ENCODE results near the gene WDR86.

WDR86 gene

GRCh38 chr7:151402029-151402835 is 7.6 kb downstream of the WDR86 start:
- Histone ChIP-seq H3K27me3 (ENCODE audit: low read depth, low read length) (no peaks in the 10 kb centered on the region), H3K36me3 (ENCODE audit: control insufficient read depth in 1 of 2, insufficient read depth in 2 of 2, low read length in 2 of 2) (no peaks in the 10 kb centered on the region), H3K4me3 (ENCODE audit: low read depth in 1 of 2, low read length in 2 of 2) (no peak overlapping the region), H3K27ac (ENCODE audit: low read length) (no peak overlapping the region), H3K4me1 (ENCODE audit: control insufficient read depth in 1 of 2, insufficient read depth in 2 of 2, low read length in 2 of 2) (no peaks in the 10 kb centered on the region), H3K9me3 (ENCODE audit: control insufficient read depth in 1 of 2, low read length in 2 of 2) (no peaks in the 10 kb centered on the region)

- H3K9me3 ChIP-seq (ENCODE audit: control insufficient read depth in 1 of 2, low read length in 2 of 2), result no peaks in the 10 kb centered on the region
- no peaks in the 10 kb centered on the region for H3K36me3 ChIP-seq (ENCODE audit: control insufficient read depth in 1 of 2, insufficient read depth in 2 of 2, low read length in 2 of 2)
- H3K4me1 ChIP-seq (ENCODE audit: control insufficient read depth in 1 of 2, insufficient read depth in 2 of 2, low read length in 2 of 2), result no peaks in the 10 kb centered on the region
- no peak overlapping the region for H3K27ac ChIP-seq (ENCODE audit: low read length)
- H3K27me3 ChIP-seq (ENCODE audit: low read depth, low read length), result no peaks in the 10 kb centered on the region
- H3K4me3 ChIP-seq (ENCODE audit: low read depth in 1 of 2, low read length in 2 of 2), result no peak overlapping the region
Measured at GRCh38 chr7:151400626-151401315, 9.1 kb downstream of the WDR86 start.

GRCh38 chr7:151399906-151400305 is 9.9 kb downstream of the WDR86 start:
- H3K27ac ChIP-seq (ENCODE audit: low read length), result no peak overlapping the region
- H3K4me1 ChIP-seq (ENCODE audit: control insufficient read depth in 1 of 2, insufficient read depth in 2 of 2, low read length in 2 of 2), result no peaks in the 10 kb centered on the region
- no peaks in the 10 kb centered on the region for H3K36me3 ChIP-seq (ENCODE audit: control insufficient read depth in 1 of 2, insufficient read depth in 2 of 2, low read length in 2 of 2)
- H3K9me3 ChIP-seq (ENCODE audit: control insufficient read depth in 1 of 2, low read length in 2 of 2), result no peaks in the 10 kb centered on the region
- H3K27me3 ChIP-seq (ENCODE audit: low read depth, low read length), result no peaks in the 10 kb centered on the region
- no peak overlapping the region for H3K4me3 ChIP-seq (ENCODE audit: low read depth in 1 of 2, low read length in 2 of 2)

- H3K4me3 ChIP-seq (ENCODE audit: low read depth in 1 of 2, low read length in 2 of 2), result no peak overlapping the region
- no peak overlapping the region for H3K27ac ChIP-seq (ENCODE audit: low read length)
- no peaks in the 10 kb centered on the region for H3K4me1 ChIP-seq (ENCODE audit: control insufficient read depth in 1 of 2, insufficient read depth in 2 of 2, low read length in 2 of 2)
- H3K27me3 ChIP-seq (ENCODE audit: low read depth, low read length), result no peaks in the 10 kb centered on the region
- H3K9me3 ChIP-seq (ENCODE audit: control insufficient read depth in 1 of 2, low read length in 2 of 2), result no peaks in the 10 kb centered on the region
- no peaks in the 10 kb centered on the region for H3K36me3 ChIP-seq (ENCODE audit: control insufficient read depth in 1 of 2, insufficient read depth in 2 of 2, low read length in 2 of 2)
Measured at GRCh38 chr7:151399305-151399601, 10.6 kb downstream of the WDR86 start.

- H3K36me3 ChIP-seq (ENCODE audit: control insufficient read depth in 1 of 2, insufficient read depth in 2 of 2, low read length in 2 of 2), result no peaks in the 10 kb centered on the region
- H3K4me3 ChIP-seq (ENCODE audit: low read depth in 1 of 2, low read length in 2 of 2), result no peak overlapping the region
- H3K27me3 ChIP-seq (ENCODE audit: low read depth, low read length), result no peaks in the 10 kb centered on the region
- no peaks in the 10 kb centered on the region for H3K9me3 ChIP-seq (ENCODE audit: control insufficient read depth in 1 of 2, low read length in 2 of 2)
- no peaks in the 10 kb centered on the region for H3K4me1 ChIP-seq (ENCODE audit: control insufficient read depth in 1 of 2, insufficient read depth in 2 of 2, low read length in 2 of 2)
- H3K27ac ChIP-seq (ENCODE audit: low read length), result no peak overlapping the region
Measured at GRCh38 chr7:151398446-151399304, 11.2 kb downstream of the WDR86 start.

- H3K36me3 ChIP-seq (ENCODE audit: control insufficient read depth in 1 of 2, insufficient read depth in 2 of 2, low read length in 2 of 2), result no peaks in the 10 kb centered on the region
- no peaks in the 10 kb centered on the region for H3K9me3 ChIP-seq (ENCODE audit: control insufficient read depth in 1 of 2, low read length in 2 of 2)
- H3K27me3 ChIP-seq (ENCODE audit: low read depth, low read length), result no peaks in the 10 kb centered on the region
- no peak overlapping the region for H3K4me3 ChIP-seq (ENCODE audit: low read depth in 1 of 2, low read length in 2 of 2)
- H3K4me1 ChIP-seq (ENCODE audit: control insufficient read depth in 1 of 2, insufficient read depth in 2 of 2, low read length in 2 of 2), result no peaks in the 10 kb centered on the region
- H3K27ac ChIP-seq (ENCODE audit: low read length), result no peak overlapping the region
Measured at GRCh38 chr7:151397026-151397425, 12.8 kb downstream of the WDR86 start.

GRCh38 chr7:151396328-151396970 is 13.4 kb downstream of the WDR86 start:
- no peaks in the 10 kb centered on the region for H3K4me1 ChIP-seq (ENCODE audit: control insufficient read depth in 1 of 2, insufficient read depth in 2 of 2, low read length in 2 of 2)
- no peaks in the 10 kb centered on the region for H3K9me3 ChIP-seq (ENCODE audit: control insufficient read depth in 1 of 2, low read length in 2 of 2)
- no peaks in the 10 kb centered on the region for H3K27me3 ChIP-seq (ENCODE audit: low read depth, low read length)
- H3K4me3 ChIP-seq (ENCODE audit: low read depth in 1 of 2, low read length in 2 of 2), result no peak overlapping the region
- H3K36me3 ChIP-seq (ENCODE audit: control insufficient read depth in 1 of 2, insufficient read depth in 2 of 2, low read length in 2 of 2), result no peaks in the 10 kb centered on the region
- no peak overlapping the region for H3K27ac ChIP-seq (ENCODE audit: low read length)

GRCh38 chr7:151395036-151395367 is 14.8 kb downstream of the WDR86 start:
- Histone ChIP-seq H3K4me3 (ENCODE audit: low read depth in 1 of 2, low read length in 2 of 2) (no peak overlapping the region), H3K27me3 (ENCODE audit: low read depth, low read length) (no peaks in the 10 kb centered on the region), H3K9me3 (ENCODE audit: control insufficient read depth in 1 of 2, low read length in 2 of 2) (no peaks in the 10 kb centered on the region), H3K4me1 (ENCODE audit: control insufficient read depth in 1 of 2, insufficient read depth in 2 of 2, low read length in 2 of 2) (no peaks in the 10 kb centered on the region), H3K27ac (ENCODE audit: low read length) (no peak overlapping the region), H3K36me3 (ENCODE audit: control insufficient read depth in 1 of 2, insufficient read depth in 2 of 2, low read length in 2 of 2) (no peaks in the 10 kb centered on the region)

- H3K27me3 ChIP-seq (ENCODE audit: low read depth, low read length), result no peaks in the 10 kb centered on the region
- no peaks in the 10 kb centered on the region for H3K36me3 ChIP-seq (ENCODE audit: control insufficient read depth in 1 of 2, insufficient read depth in 2 of 2, low read length in 2 of 2)
- H3K9me3 ChIP-seq (ENCODE audit: control insufficient read depth in 1 of 2, low read length in 2 of 2), result no peaks in the 10 kb centered on the region
- no peaks in the 10 kb centered on the region for H3K4me1 ChIP-seq (ENCODE audit: control insufficient read depth in 1 of 2, insufficient read depth in 2 of 2, low read length in 2 of 2)
- no peak overlapping the region for H3K4me3 ChIP-seq (ENCODE audit: low read depth in 1 of 2, low read length in 2 of 2)
- no peak overlapping the region for H3K27ac ChIP-seq (ENCODE audit: low read length)
Measured at GRCh38 chr7:151394076-151395035, 15.5 kb downstream of the WDR86 start.

GRCh38 chr7:151393031-151393977 is 16.5 kb downstream of the WDR86 start:
- no peak overlapping the region for H3K4me3 ChIP-seq (ENCODE audit: low read depth in 1 of 2, low read length in 2 of 2)
- no peak overlapping the region for H3K27ac ChIP-seq (ENCODE audit: low read length)
- H3K27me3 ChIP-seq (ENCODE audit: low read depth, low read length), result no peaks in the 10 kb centered on the region
- H3K4me1 ChIP-seq (ENCODE audit: control insufficient read depth in 1 of 2, insufficient read depth in 2 of 2, low read length in 2 of 2), result no peaks in the 10 kb centered on the region
- H3K36me3 ChIP-seq (ENCODE audit: control insufficient read depth in 1 of 2, insufficient read depth in 2 of 2, low read length in 2 of 2), result no peaks in the 10 kb centered on the region
- H3K9me3 ChIP-seq (ENCODE audit: control insufficient read depth in 1 of 2, low read length in 2 of 2), result no peaks in the 10 kb centered on the region

All from muscle layer of duodenum (tissue), 2 donors.